HG02678 (cell line): ENCODE results near the gene PBLD.
"Not testable (repeated sequence)": the region's sequence is repeated elsewhere in the genome, so short reads cannot be mapped to it uniquely, and the experiment has no call there.

Source experiments
- ATAC-seq: cut with Tn5 transposase; IDR thresholded peaks from one replicate; pipeline ENCODE4 v1.9.1; 2021; ENCODE audit warnings: mild to moderate bottlenecking, moderate library complexity; ENCODE audit not compliant: unreplicated experiment

Gene PBLD

DNA sequence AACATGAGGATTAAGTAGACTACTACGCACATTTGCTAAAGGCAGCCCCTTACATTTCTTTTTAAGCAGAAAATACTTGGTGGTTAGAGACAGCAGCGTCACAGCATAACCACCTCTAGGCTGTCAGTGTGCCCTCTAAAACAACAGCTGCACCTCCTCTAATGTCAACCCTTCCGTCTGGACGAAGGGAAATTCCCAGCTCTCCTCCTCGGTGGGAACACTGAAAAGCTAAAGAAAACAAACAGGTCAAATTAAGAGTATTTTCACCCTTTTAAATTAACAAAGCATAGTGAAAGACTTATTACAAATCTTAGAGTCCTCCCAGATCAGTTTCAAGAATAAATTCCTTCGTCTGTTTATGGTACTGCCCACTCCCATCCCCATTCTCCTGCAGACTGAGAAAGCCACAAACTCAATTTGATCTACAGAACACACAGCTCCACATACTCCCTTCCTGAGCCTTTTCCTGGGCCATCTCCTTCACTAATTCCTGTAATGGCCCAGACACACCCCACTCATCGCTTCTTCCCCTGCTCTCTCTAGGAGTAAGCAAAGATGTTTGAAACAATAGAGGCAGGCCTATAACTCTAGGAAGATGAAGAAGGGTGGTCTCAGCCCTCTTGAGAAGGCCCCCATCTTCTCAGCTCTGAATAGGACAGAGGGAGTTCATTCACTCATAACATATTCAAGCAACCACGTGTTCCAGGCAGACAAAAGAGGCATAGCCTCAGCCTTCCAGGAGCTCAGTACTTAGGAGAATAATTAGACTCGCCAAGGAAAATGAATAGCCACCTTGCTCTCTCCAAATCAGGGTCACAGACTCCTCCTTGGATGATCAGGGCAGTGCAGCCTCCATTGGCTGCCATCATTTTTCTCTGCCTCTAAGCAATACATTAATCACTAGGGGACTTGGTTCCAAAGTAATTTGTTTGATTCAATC is 48.4 kb downstream of the PBLD start:
- ATAC-seq = no peak

DNA sequence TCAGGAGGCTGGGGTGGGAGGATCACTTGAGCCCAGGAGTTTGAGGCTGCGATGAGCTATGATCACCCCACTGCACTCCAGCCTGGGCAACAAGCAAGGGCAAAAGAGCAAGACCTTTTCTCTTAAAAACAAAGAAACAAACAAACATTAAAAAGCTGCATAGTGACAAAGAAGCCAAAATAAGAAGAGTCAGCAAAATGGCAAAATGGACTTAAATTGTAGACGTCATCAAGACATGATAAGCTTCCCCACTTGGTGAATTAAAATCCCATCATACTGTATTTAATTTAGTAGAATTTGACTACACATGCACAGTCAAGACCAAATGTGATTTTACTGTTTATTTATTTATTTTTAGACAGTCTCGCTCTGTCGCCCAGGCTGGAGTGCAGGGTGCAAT is 52.0 kb downstream of the PBLD start:
- no peak for ATAC-seq

DNA sequence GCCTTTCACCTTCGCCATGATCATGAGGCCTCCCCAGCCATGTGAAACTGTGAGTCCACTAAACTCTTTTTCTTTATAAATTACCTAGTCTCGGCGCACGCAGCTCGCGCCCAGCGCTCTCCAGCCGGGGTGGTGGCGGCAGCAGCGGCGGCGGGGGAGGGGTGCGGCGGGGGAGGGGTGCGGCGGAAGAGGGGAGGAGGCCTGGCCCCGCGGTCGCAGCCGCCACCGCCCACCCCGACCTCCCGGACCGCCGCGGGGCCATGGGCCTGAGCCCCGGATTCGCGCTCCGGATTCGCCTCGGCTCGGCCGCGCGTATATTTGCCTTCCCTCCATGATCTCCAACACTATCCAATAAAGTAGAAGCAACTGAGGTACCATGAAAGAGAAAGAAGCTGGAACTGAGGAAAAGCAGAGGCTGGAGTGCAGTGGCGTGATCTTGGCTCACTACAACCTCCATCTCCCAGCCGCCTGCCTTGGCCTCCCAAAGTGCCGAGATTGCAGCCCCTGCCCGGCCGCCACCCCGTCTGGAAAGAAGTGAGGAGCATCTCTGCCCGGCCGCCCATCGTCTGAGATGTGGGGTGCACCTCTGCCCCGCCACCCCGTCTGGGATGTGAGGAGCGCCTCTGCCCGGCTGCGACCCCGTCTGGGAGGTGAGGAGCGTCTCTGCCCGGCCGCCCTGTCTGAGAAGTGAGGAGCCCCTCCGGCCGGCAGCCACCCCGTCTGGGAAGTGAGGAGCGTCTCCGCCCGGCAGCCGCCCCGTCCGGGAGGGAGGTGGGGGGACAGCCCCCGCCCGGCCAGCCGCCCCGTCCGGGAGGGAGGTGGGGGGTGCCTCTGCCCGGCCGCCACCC is 53.6 kb downstream of the PBLD start:
- ATAC-seq = not testable (repeated sequence)

- ATAC-seq = not testable (repeated sequence)
These were observed 54.9 kb downstream of the PBLD start for GRCh38 chr10:68277814-68278213.

- ATAC-seq = no peak
These were observed 56.5 kb downstream of the PBLD start for GRCh38 chr10:68276224-68276623.

DNA sequence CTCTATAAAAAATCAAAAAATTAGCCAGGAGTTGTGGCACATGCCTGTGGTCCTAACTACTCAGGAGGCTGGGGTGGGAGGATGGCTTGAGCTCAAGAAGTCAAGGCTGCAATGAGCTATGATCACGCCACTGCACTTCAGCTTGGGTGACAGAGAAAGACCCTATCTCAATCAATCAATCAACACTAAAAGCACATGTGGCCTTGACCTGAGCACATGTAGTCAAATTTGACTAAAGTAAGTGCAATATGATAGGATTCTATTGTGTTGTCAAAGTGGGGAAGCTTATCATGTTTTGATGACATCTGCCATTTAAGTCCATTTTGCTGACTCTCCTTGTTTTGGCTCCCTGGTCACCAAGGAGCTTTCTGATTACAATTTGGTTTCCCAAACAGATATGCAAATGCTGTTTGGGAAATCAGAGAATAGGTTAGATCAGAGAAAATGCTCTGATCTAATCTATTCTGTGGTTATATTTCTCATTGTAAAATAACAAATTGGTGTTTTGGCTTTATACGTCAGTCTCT is 57.1 kb downstream of the PBLD start:
- no peak for ATAC-seq

DNA sequence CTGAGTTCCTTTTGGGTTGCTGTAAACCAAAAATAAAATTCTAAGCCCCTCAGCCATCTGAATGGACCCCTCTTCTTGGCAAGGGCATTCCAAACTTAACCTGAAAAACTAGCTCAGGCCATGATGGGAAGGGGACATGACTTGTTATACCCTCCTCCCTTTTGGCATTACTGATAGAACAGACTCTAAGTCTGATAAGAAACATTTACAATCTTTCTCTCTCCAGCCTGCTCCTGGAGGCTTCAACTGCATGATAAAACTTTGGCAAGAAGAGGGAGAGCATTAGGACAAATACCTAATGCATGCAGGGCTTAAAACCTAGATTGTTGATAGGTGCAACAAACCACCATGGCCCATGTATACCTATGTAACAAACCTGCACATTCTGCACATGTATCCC is 59.9 kb downstream of the PBLD start:
- no peak for ATAC-seq

- no peak for ATAC-seq
These were observed 61.4 kb downstream of the PBLD start for GRCh38 chr10:68271196-68271882.

DNA sequence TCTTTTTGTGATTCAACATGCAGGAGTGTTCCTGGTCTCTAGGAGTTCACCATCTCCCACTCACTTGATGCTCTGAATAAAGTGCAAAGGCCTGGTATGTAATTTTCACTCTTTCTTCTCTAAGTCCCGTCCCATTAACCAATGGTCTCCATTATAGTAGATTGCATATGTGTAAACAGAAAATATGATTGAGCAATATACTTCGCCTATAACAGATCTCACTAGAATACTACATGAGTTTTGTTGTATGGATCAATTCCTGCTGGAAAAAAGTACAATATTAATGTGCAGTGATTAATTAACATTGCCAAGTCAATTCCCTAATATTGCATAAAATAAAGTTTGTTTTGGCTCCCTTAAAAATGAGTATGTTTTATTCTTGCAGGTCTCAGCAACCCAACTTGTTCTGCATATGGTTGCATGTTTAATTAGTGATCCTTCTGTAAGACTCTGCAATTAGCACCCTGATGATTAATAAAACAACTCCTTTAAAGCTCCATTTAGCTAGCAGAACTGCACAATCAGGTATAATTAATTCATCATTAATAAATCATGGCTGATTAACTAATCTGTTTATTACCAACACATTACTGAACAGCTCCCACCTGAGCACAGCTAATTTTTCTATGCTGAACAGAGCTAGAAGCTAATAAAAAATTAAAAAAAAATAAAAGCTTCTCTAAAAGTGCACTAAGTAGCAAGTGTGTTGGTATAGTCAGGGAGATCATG is 63.0 kb downstream of the PBLD start:
- ATAC-seq = no peak

GRCh38 chr10:68261132-68261856 is 71.4 kb downstream of the PBLD start:
- no peak for ATAC-seq

GRCh38 chr10:68253346-68253745 is 79.4 kb downstream of the PBLD start:
- ATAC-seq = no peak

DNA sequence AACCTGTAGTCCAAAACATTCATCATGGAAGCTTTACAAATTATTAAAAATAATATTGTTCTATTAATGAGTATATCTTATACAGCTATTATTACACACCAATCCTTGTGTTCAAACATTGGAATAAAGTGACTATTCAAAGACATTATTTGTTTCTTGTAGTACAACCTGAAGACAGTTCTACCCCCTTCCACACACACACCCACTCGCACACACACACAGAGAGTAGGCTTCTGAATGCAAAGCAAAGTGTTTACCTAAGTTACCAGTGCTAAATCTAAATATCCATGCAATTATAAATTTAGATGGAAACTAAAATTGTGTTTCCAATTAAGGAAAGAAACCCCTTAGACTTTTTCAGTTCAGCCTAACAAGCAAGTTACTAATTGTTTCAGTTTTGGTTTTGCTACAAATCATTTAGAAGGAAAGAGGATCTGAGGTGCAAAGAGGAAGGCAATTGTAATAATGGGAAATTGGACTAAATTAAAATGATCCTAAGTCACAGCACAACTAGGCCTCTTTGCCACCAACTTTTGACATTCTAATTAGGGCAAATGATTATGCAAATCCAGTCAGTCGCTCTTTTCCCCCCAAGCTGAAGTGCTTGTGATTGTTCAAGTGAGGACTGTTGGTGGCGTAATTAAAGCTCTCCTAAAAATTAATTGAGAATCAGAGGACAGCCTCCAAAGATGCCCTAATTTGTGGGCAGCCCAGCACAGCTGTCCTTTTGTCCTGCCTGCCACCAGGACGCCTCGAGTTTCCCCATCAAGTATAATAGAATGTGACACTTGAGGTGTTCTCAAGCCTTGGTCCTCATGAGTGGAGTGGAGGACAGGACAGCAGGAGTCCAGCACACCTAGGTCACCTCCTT is 80.9 kb downstream of the PBLD start:
- ATAC-seq = no peak

DNA sequence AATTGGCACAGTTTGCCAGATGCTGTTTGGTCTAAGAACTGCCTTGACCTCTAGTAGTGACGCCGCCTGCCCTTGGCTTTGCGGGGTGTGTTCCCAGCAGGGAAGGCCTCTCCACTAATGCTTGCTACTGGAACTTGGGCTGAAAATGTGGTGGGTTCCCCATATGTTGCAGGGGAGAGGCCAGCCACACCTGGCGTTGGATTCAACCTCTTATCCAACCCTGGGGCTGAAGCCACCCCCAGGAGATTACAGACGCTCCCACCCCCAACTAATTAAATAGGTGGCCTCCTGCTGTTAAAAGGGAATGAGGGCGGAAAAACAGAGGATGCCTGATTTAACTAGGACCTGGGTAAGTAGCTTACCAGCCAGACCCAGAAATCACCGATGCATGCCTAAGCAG is 81.6 kb downstream of the PBLD start:
- ATAC-seq = no peak

- ATAC-seq = no peak
These were observed 83.4 kb downstream of the PBLD start for GRCh38 chr10:68249297-68249696.

- ATAC-seq = no peak
These were observed 84.8 kb downstream of the PBLD start for GRCh38 chr10:68247931-68248330.

- not testable (repeated sequence) for ATAC-seq
These were observed 86.3 kb downstream of the PBLD start for GRCh38 chr10:68246397-68246796.

DNA sequence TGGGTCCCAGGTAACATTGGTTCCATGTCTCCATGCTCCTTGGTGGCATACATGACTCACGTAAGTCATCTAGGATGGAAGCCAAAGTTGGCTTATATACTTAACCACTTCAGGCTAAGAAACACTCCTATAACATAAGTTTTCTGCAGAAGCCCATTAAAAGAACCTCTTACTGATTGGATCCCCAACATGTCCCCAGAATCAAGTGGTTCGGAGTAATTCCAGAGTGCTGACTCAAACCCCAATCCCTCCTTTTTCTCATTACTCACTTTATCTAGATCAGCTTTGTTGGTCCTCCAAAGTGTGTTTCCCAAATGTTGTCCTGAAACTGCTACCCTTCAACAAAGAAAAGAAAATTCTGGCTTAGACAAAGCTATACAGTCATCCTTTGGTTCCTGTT is 90.7 kb downstream of the PBLD start:
- ATAC-seq = no peak

- ATAC-seq = no peak
These were observed 93.1 kb downstream of the PBLD start for GRCh38 chr10:68239596-68240150.
